ENCODE data around the gene DOK6.

DNA sequence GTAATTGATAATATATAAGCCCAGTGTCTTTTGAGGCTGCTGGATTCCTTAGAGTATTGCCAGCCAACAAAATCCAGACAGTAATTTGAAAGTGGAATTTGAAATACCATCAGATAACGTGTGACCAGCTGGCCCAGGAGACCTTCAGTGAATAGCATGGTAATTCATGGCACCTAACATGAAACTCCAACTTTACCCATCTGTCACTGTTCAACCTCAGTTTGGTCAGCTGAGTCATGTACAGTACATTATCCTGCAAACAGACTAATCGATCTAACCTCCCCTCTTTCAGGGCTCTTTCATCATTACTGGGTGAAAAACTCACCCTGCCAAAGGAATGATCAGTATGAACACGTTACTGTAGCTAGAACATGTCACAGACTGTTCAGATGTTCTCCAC is 230.6 kb downstream of the DOK6 start:
- TF ChIP-seq, protein P1, sequence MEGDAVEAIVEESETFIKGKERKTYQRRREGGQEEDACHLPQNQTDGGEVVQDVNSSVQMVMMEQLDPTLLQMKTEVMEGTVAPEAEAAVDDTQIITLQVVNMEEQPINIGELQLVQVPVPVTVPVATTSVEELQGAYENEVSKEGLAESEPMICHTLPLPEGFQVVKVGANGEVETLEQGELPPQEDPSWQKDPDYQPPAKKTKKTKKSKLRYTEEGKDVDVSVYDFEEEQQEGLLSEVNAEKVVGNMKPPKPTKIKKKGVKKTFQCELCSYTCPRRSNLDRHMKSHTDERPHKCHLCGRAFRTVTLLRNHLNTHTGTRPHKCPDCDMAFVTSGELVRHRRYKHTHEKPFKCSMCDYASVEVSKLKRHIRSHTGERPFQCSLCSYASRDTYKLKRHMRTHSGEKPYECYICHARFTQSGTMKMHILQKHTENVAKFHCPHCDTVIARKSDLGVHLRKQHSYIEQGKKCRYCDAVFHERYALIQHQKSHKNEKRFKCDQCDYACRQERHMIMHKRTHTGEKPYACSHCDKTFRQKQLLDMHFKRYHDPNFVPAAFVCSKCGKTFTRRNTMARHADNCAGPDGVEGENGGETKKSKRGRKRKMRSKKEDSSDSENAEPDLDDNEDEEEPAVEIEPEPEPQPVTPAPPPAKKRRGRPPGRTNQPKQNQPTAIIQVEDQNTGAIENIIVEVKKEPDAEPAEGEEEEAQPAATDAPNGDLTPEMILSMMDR (IDR thresholded peaks at IDR 0.05), result no peak
- TF ChIP-seq ATF2 (CRISPR knock-in tag; IDR thresholded peaks at IDR 0.05; ENCODE audit: borderline replicate concordance, low read depth) (no peak), ZBTB21 (CRISPR knock-in tag; IDR thresholded peaks at IDR 0.05; ENCODE audit: borderline replicate concordance) (no peak), ATF3 (CRISPR knock-in tag; conservative IDR thresholded peaks at IDR 0.05) (no peak), ZNF317 (CRISPR knock-in tag; IDR thresholded peaks at IDR 0.05; ENCODE audit: borderline replicate concordance, low read depth) (no peak), USF1 (CRISPR knock-in tag; IDR thresholded peaks at IDR 0.05) (no peak), MAX (CRISPR knock-in tag; IDR thresholded peaks at IDR 0.05) (no peak), ESRRA (CRISPR knock-in tag; IDR thresholded peaks at IDR 0.05; ENCODE audit: borderline replicate concordance) (no peak), USF2 (CRISPR knock-in tag; IDR thresholded peaks at IDR 0.05) (no peak), NR3C1 (CRISPR knock-in tag; conservative IDR thresholded peaks at IDR 0.05; ENCODE audit: low read depth) (no peak), CBFB (CRISPR knock-in tag; IDR thresholded peaks at IDR 0.05; ENCODE audit: low read depth) (no peak)
- TF ChIP-seq, protein P2, sequence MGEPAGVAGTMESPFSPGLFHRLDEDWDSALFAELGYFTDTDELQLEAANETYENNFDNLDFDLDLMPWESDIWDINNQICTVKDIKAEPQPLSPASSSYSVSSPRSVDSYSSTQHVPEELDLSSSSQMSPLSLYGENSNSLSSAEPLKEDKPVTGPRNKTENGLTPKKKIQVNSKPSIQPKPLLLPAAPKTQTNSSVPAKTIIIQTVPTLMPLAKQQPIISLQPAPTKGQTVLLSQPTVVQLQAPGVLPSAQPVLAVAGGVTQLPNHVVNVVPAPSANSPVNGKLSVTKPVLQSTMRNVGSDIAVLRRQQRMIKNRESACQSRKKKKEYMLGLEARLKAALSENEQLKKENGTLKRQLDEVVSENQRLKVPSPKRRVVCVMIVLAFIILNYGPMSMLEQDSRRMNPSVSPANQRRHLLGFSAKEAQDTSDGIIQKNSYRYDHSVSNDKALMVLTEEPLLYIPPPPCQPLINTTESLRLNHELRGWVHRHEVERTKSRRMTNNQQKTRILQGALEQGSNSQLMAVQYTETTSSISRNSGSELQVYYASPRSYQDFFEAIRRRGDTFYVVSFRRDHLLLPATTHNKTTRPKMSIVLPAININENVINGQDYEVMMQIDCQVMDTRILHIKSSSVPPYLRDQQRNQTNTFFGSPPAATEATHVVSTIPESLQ (CRISPR knock-in tag; IDR thresholded peaks at IDR 0.05), result no peak
- TF ChIP-seq, protein P3, sequence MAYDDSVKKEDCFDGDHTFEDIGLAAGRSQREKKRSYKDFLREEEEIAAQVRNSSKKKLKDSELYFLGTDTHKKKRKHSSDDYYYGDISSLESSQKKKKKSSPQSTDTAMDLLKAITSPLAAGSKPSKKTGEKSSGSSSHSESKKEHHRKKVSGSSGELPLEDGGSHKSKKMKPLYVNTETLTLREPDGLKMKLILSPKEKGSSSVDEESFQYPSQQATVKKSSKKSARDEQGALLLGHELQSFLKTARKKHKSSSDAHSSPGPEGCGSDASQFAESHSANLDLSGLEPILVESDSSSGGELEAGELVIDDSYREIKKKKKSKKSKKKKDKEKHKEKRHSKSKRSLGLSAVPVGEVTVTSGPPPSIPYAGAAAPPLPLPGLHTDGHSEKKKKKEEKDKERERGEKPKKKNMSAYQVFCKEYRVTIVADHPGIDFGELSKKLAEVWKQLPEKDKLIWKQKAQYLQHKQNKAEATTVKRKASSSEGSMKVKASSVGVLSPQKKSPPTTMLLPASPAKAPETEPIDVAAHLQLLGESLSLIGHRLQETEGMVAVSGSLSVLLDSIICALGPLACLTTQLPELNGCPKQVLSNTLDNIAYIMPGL (CRISPR knock-in tag; IDR thresholded peaks at IDR 0.05), result no peak
- TF ChIP-seq, protein P4, sequence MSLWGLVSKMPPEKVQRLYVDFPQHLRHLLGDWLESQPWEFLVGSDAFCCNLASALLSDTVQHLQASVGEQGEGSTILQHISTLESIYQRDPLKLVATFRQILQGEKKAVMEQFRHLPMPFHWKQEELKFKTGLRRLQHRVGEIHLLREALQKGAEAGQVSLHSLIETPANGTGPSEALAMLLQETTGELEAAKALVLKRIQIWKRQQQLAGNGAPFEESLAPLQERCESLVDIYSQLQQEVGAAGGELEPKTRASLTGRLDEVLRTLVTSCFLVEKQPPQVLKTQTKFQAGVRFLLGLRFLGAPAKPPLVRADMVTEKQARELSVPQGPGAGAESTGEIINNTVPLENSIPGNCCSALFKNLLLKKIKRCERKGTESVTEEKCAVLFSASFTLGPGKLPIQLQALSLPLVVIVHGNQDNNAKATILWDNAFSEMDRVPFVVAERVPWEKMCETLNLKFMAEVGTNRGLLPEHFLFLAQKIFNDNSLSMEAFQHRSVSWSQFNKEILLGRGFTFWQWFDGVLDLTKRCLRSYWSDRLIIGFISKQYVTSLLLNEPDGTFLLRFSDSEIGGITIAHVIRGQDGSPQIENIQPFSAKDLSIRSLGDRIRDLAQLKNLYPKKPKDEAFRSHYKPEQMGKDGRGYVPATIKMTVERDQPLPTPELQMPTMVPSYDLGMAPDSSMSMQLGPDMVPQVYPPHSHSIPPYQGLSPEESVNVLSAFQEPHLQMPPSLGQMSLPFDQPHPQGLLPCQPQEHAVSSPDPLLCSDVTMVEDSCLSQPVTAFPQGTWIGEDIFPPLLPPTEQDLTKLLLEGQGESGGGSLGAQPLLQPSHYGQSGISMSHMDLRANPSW (CRISPR knock-in tag; conservative IDR thresholded peaks at IDR 0.05; ENCODE audit: low read depth), result no peak

Measured in WTC11 (cell line).